Measurements from ENCODE around the gene CCDC87. TPM values are rescaled to one million over a fixed set of nuclear protein-coding genes. Genes with fewer than 3 reads are reported as not detected.

The CCDC87 gene
- total RNA-seq, 1 experiment from 2014 or later = 1.1 TPM

- no peak overlapping the region for H3K27ac Mint-ChIP-seq
- H3K36me3 Mint-ChIP-seq (ENCODE audit: insufficient read depth in 1 of 3, low read depth in 3 of 3) = peaks cover 36 to 68% (median 55%) of the 10 kb centered on the region in 3 experiments
- Histone ChIP-seq H4K20me1 (ENCODE audit: control insufficient read depth, insufficient read depth, insufficient read length) (no peaks in the 10 kb centered on the region), H4K8ac (replicated peaks; ENCODE audit: insufficient read length, low read depth, low read length) (no peak overlapping the region), H3K4ac (ENCODE audit: low read depth, low read length) (no peak overlapping the region), H3K18ac (ENCODE audit: insufficient read length, low read depth, low read length) (no peak overlapping the region), H2BK20ac (ENCODE audit: low read depth, low read length, poor library complexity, severe bottlenecking) (no peak overlapping the region), H3K27ac (ENCODE audit: insufficient read length, low read depth, low read length) (no peak overlapping the region), H3K9me3 (ENCODE audit: control insufficient read depth, low read depth, low read length) (no peaks in the 10 kb centered on the region), H2BK5ac (ENCODE audit: insufficient read length, low read length) (no peak overlapping the region), H2BK15ac (ENCODE audit: low read depth, low read length) (no peak overlapping the region), H2BK120ac (ENCODE audit: low read depth, low read length, poor library complexity, severe bottlenecking) (no peak overlapping the region), H2AFZ (ENCODE audit: low read length) (no peak overlapping the region), H3K9ac (ENCODE audit: extremely low read depth, insufficient read length, low read length) (no peak overlapping the region), H3K79me1 (ENCODE audit: insufficient read depth, low read depth, low read length, poor library complexity, severe bottlenecking) (no peaks in the 10 kb centered on the region), H2BK12ac (ENCODE audit: insufficient read length, low read depth, low read length) (no peak overlapping the region), H3K79me2 (ENCODE audit: insufficient read depth, low read length) (peaks cover 22% of the 10 kb centered on the region; the same call in 1 of the 2 replicates), H3K4me2 (ENCODE audit: insufficient read depth, insufficient read length, low read length) (no peak overlapping the region), H3K14ac (ENCODE audit: insufficient read depth, low read length) (no peak overlapping the region), H3K23me2 (ENCODE audit: insufficient read length, low read depth, low read length, poor library complexity, severe bottlenecking) (peaks cover 4% of the 10 kb centered on the region), H3T11ph (ENCODE audit: low read length) (no peak overlapping the region), H3K4me1 (ENCODE audit: insufficient read depth, low read length) (no peaks in the 10 kb centered on the region), H3K23ac (ENCODE audit: insufficient read length, low read depth, low read length) (no peak overlapping the region), H3K27me3 (ENCODE audit: insufficient read depth, low read length) (no peaks in the 10 kb centered on the region), H4K91ac (ENCODE audit: insufficient read length, low read depth, low read length) (no peak overlapping the region), H2AK5ac (ENCODE audit: insufficient read length, low read length) (no peak overlapping the region), H4K5ac (ENCODE audit: insufficient read length, low read depth, low read length) (no peak overlapping the region), H3K56ac (ENCODE audit: insufficient read length, low read depth, low read length) (no peak overlapping the region)
- DNase-seq = no peak
- H3K27me3 Mint-ChIP-seq (ENCODE audit: low read depth) = no peaks in the 10 kb centered on the region
- H3K4me1 Mint-ChIP-seq = peaks cover 14 to 15% of the 10 kb centered on the region in 2 experiments
- TF ChIP-seq CTCF (conservative IDR thresholded peaks at IDR 0.05) = no peak
- no CpG with 5 or more reads among the region's 2 CpGs for WGBS (ENCODE audit: extremely low coverage, insufficient read length, low lambda C conversion rate)
- H3K9me3 Mint-ChIP-seq = no peaks in the 10 kb centered on the region
- no peak overlapping the region for H3K4me3 Mint-ChIP-seq
Observed at GRCh38 chr11:66632952-66633351, 40.1 kb upstream of the CCDC87 start.

All from H9 (cell line).